Panc1 (cell line): Measurements from ENCODE around the gene MYBPC3. TPM values are rescaled to one million over a fixed set of nuclear protein-coding genes. Genes with fewer than 3 reads are reported as not detected.

Experiments used
- ATAC-seq: fragments of 200-7000 bp; cut with Tn5 transposase; 2 replicates; pipeline ENCODE4 v1.9.1; 2020; ENCODE audit warnings: mild to moderate bottlenecking, moderate library complexity
- BruUV-seq: library from RNA; stranded (reverse); fragments of 400-500 nt; replicated peaks from 2 replicates; lab custom pipeline; 2021; lab: Mats Ljungman, UMichigan
- CTCF ChIA-PET: fragments of 300-600 bp; sonication (Branson Sonifier 250); formaldehyde crosslinking; loops from one replicate; lab custom pipeline; 2022; ENCODE audit warnings: antibody characterized with exemption; lab: Charles Lee
- POLR2A ChIA-PET: fragments of 300-600 bp; sonication (Branson Sonifier 250); formaldehyde crosslinking; loops from one replicate; lab custom pipeline; 2022; ENCODE audit warnings: antibody characterized with exemption; lab: Charles Lee
- DNase-seq: peaks from one replicate; pipeline ENCODE4 v3.0.0-alpha.2; 2010; ENCODE audit warnings: low read depth, low spot score
- H3K27ac ChIP-seq: 2 replicates; pipeline ENCODE4 v1.5.1; 2011; ENCODE audit warnings: mild to moderate bottlenecking, low read length, inconsistent platforms
- H3K27me3 ChIP-seq: fragments of 200-500 bp; sonication (Bioruptor generic); 2 replicates; pipeline ENCODE4 v1.6.0; 2014; ENCODE audit warnings: low read length, inconsistent platforms; ENCODE audit not compliant: control insufficient read depth, insufficient read depth
- H3K36me3 ChIP-seq: fragments of 200-500 bp; sonication (Bioruptor generic); 2 replicates; pipeline ENCODE4 v1.5.1; 2014; ENCODE audit warnings: inconsistent platforms, mild to moderate bottlenecking, low read length, moderate library complexity; ENCODE audit not compliant: control insufficient read depth, insufficient read depth
- H3K4me1 ChIP-seq: 2 replicates; pipeline ENCODE4 v1.5.1; 2011; ENCODE audit warnings: inconsistent platforms, mild to moderate bottlenecking, low read length, moderate library complexity; ENCODE audit not compliant: control insufficient read depth, insufficient read depth
- H3K4me3 ChIP-seq, 2 experiments: 2 replicates each; pipeline ENCODE4 v1.5.1; 2011 to 2012; ENCODE audit warnings: low read depth in 2 of 2, low read length in 2 of 2, mild to moderate bottlenecking in 2 of 2, inconsistent platforms in 1 of 2, moderate library complexity in 1 of 2
- H3K9me3 ChIP-seq: fragments of 200-500 bp; sonication (Bioruptor generic); 2 replicates; pipeline ENCODE4 v1.5.1; 2014; ENCODE audit warnings: low read depth, mild to moderate bottlenecking, inconsistent platforms, low read length, moderate library complexity; ENCODE audit not compliant: control insufficient read depth, insufficient read depth
- POLR2AphosphoS5 ChIP-seq: IDR thresholded peaks from 2 replicates; pipeline ENCODE4 v1.6.1; 2012; ENCODE audit warnings: mild to moderate bottlenecking, low read depth, low read length, moderate library complexity
- SIN3A ChIP-seq: IDR thresholded peaks from 2 replicates; pipeline ENCODE4 v1.6.1; 2012; ENCODE audit warnings: low read depth, mild to moderate bottlenecking, low read length, moderate library complexity, borderline replicate concordance; ENCODE audit not compliant: insufficient read depth
- TCF7L2 ChIP-seq: IDR thresholded peaks from 2 replicates; pipeline ENCODE4 v1.6.1; 2011; ENCODE audit warnings: mild to moderate bottlenecking, low read depth, low read length, inconsistent platforms
- in situ Hi-C: cut with HindIII; loops from 2 replicates; pipeline ENCODE4 v1.10.0; 2016; ENCODE audit warnings: low sequenced_read_pairs, low pct_unique_long_range_greater_than_20kb
- intact Hi-C: fragments of 100-400 bp; cut with micrococcal nuclease; formaldehyde crosslinking; loops from one replicate; pipeline ENCODE4 v1.10.0; 2022; ENCODE audit not compliant: unreplicated experiment
- microRNA-seq: library from miRNA; unstranded; fragments of <30 nt; microRNA quantifications from one replicate; pipeline ENCODE4 v1.1.0, GENCODE V29; 2020; ENCODE audit not compliant: unreplicated experiment
- total RNA-seq: library from RNA; stranded (reverse); gene quantifications from one replicate; pipeline ENCODE4 v1.2.1, GENCODE V29; 2021; ENCODE audit not compliant: unreplicated experiment
- TF ChIP-seq, protein P1 (sequence below), 2 experiments: IDR thresholded peaks; 2 replicates each; pipeline ENCODE4 v1.6.1; 2011 to 2012; ENCODE audit warnings: low read depth in 2 of 2, control low read depth in 1 of 2, low read length in 1 of 2, mild to moderate bottlenecking in 1 of 2, moderate library complexity in 1 of 2; ENCODE audit not compliant: insufficient read depth in 1 of 2
- TF ChIP-seq, protein P2 (sequence below): fragments of 450-650 bp; IDR thresholded peaks from 2 replicates; pipeline ENCODE4 v1.5.1; 2017; ENCODE audit warnings: mild to moderate bottlenecking

MYBPC3 gene
- total RNA-seq, 1 experiment from 2014 or later = not detected

DNA sequence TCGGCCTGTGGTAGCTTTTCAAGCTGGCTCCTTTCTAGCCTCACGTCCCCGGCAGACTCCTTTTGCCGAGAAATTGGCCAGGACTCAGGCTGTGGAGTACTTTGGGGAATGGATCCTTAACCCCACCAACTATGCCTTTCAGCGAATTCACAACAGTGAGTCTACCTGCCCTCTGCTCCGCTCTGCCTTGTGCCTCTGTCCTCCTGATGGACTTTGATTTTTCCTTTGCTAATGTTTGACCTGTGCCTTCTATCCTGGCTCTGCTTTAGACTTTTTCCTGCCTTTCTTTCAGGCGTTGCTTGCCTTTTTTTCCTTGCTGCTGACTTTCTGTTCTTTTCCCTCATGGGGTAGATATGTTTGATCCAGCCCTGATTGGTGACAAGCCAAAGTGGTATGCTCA is 70.0 kb downstream of the MYBPC3 start:
- no peaks in the 10 kb centered on the region for H3K9me3 ChIP-seq
- no peaks in the 10 kb centered on the region for H3K27me3 ChIP-seq
- no peaks in the 10 kb centered on the region for H3K4me1 ChIP-seq
- CTCF ChIA-PET = no interaction called here
- ATAC-seq (no peak), DNase-seq (no peak)
- in situ Hi-C loops = no loop called here
- BruUV-seq = no TSS peak
- intact Hi-C loops = no loop called here
- TF ChIP-seq, protein P1, sequence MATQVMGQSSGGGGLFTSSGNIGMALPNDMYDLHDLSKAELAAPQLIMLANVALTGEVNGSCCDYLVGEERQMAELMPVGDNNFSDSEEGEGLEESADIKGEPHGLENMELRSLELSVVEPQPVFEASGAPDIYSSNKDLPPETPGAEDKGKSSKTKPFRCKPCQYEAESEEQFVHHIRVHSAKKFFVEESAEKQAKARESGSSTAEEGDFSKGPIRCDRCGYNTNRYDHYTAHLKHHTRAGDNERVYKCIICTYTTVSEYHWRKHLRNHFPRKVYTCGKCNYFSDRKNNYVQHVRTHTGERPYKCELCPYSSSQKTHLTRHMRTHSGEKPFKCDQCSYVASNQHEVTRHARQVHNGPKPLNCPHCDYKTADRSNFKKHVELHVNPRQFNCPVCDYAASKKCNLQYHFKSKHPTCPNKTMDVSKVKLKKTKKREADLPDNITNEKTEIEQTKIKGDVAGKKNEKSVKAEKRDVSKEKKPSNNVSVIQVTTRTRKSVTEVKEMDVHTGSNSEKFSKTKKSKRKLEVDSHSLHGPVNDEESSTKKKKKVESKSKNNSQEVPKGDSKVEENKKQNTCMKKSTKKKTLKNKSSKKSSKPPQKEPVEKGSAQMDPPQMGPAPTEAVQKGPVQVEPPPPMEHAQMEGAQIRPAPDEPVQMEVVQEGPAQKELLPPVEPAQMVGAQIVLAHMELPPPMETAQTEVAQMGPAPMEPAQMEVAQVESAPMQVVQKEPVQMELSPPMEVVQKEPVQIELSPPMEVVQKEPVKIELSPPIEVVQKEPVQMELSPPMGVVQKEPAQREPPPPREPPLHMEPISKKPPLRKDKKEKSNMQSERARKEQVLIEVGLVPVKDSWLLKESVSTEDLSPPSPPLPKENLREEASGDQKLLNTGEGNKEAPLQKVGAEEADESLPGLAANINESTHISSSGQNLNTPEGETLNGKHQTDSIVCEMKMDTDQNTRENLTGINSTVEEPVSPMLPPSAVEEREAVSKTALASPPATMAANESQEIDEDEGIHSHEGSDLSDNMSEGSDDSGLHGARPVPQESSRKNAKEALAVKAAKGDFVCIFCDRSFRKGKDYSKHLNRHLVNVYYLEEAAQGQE (IDR thresholded peaks at IDR 0.05; ENCODE audit: insufficient read depth in 1 of 2, low read depth in 2 of 2, low read length in 1 of 2) = no peak
- TF ChIP-seq, protein P2, sequence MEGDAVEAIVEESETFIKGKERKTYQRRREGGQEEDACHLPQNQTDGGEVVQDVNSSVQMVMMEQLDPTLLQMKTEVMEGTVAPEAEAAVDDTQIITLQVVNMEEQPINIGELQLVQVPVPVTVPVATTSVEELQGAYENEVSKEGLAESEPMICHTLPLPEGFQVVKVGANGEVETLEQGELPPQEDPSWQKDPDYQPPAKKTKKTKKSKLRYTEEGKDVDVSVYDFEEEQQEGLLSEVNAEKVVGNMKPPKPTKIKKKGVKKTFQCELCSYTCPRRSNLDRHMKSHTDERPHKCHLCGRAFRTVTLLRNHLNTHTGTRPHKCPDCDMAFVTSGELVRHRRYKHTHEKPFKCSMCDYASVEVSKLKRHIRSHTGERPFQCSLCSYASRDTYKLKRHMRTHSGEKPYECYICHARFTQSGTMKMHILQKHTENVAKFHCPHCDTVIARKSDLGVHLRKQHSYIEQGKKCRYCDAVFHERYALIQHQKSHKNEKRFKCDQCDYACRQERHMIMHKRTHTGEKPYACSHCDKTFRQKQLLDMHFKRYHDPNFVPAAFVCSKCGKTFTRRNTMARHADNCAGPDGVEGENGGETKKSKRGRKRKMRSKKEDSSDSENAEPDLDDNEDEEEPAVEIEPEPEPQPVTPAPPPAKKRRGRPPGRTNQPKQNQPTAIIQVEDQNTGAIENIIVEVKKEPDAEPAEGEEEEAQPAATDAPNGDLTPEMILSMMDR = no peak
- no peak for TF ChIP-seq SIN3A
- no peak for TF ChIP-seq TCF7L2
- no peak for TF ChIP-seq POLR2AphosphoS5
- H3K27ac ChIP-seq = no peak overlapping the region
- no peak overlapping the region for H3K4me3 ChIP-seq
- POLR2A ChIA-PET = no interaction called here
- H3K36me3 ChIP-seq = peaks cover 28% of the 10 kb centered on the region

Small RNAs within 50 kb of the gene (microRNA-seq; reads per million reads assigned to microRNA genes)
- gene MIR4487 = not detected

Other genes with a start within 250 kb of the MYBPC3 start
- gene ARFGAP2, start 175.8 kb downstream of the MYBPC3 start, total RNA-seq = 61.4 TPM
- gene PACSIN3, start 166.3 kb downstream of the MYBPC3 start, total RNA-seq = 45.3 TPM
- gene DDB2, start 137.7 kb downstream of the MYBPC3 start, total RNA-seq = 33.6 TPM
- gene ACP2, start 103.9 kb downstream of the MYBPC3 start, total RNA-seq = 28.4 TPM
- gene NR1H3, start 94.7 kb downstream of the MYBPC3 start, total RNA-seq = 17.2 TPM
- gene MADD, start 82.6 kb downstream of the MYBPC3 start, total RNA-seq = 51.1 TPM
- 0.31 TPM for gene SPI1, start 25.8 kb upstream of the MYBPC3 start, total RNA-seq
- 50.2 TPM for gene SLC39A13, start 55.9 kb upstream of the MYBPC3 start, total RNA-seq
- gene PSMC3, start 73.7 kb upstream of the MYBPC3 start, total RNA-seq = 181 TPM
- 1.8 TPM for gene RAPSN, start 96.4 kb upstream of the MYBPC3 start, total RNA-seq
- gene CELF1, start 200.4 kb upstream of the MYBPC3 start, total RNA-seq = 160 TPM
- gene PTPMT1, start 212.9 kb upstream of the MYBPC3 start, total RNA-seq = 81.0 TPM
- 23.2 TPM for gene KBTBD4, start 226.3 kb upstream of the MYBPC3 start, total RNA-seq
- gene NDUFS3, start 226.4 kb upstream of the MYBPC3 start, total RNA-seq = 135 TPM
- not detected for gene FAM180B, start 234.0 kb upstream of the MYBPC3 start, total RNA-seq
- gene C1QTNF4, start 241.7 kb upstream of the MYBPC3 start, total RNA-seq = not detected